ENCODE results near the gene CCSER2.
"Not testable (repeated sequence)": the region's sequence is repeated elsewhere in the genome, so short reads cannot be mapped to it uniquely, and the experiment has no call there.

CCSER2 gene

DNA sequence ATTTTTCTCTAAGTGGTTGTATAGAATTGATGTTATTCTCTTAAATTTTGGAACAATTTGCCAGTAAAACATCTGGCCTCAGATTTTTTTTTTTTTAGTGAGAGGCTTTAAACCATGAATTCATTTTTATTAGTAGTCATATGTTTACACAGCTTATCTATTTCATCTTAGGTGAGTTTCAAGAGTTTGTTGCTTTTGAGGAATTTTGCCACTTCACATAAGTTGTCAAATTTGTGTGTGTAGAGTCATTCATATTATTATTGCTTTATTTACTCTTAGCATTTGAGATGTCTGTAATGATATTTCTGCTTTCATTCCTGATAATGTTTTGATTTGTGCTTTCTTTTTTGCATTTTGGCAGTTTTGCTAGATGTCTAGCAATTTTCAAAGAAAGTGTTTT, 132.1 kb downstream of the CCSER2 start:
- no peak for DNase-seq

DNA sequence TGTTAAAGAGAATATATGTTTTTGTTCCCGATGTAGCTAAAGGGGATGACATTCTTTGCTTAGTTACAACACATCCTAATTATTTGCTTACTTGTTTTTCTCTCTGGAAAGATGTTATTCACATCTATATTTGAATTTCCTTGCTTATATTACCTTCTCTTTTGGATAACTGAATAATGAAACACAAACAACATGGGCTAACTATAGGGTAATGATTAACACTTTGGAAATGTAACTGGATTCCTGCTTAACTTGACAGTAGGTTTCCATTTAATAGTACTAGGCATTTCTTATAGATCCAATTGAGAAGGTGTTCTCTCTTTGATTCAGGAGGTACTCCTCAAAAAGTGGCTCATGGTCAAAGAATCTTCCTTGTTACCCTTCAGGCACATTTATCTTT, 141.1 kb downstream of the CCSER2 start:
- DNase-seq, result no peak

DNA sequence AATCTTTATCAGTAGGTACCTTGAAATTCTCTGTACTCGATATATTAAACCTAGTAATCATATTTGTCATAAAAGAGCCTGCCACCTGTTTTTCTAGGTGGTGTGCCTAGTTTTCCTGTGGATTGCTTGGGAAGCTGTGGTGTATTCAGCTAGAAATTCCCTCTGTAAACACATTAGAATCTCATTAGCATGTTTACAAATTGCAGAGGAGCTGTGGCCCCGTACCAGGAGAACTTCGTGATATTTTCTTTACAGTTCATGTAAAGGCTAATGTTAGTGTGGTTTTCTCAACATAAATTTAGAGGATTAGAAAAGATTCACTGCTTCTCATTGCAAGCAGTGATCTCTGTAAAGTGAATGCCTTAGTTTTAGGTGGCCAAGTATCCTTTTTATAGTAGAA, 144.7 kb downstream of the CCSER2 start:
- DNase-seq, result no peak

DNA sequence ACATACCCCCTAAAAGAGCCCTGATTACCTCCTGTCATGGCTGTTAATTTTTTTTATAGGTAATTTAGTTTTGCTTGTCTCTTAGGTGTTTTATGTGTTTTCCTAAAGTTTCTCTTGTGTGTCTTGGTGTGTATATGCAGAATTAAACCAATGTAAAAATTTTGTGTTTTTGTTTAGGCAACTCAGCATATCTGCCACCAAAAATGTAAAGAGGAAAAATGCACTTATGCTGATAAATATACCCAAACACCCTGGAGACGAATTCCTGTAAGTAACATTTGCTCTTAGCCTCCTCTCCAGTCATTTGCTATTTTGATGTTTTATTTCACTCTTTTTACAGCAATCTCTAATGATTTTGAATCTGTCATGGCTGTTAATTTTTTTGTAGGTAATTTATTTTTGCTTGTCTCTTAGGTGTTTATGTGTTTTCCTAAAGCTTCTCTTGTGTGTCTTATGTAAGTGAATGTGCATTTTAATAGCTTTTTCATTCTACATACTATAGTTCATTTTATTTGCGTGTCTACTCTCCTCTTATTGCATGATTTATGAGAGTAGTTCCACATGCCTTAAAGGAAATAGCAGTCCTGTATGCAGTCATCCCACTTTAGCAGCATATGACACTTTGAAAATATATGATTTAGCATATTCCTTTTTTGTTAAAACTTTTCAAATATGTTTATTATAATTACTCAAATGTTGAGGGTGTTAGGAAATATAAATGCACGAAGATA, 149.2 kb downstream of the CCSER2 start:
- no peak for DNase-seq

DNA sequence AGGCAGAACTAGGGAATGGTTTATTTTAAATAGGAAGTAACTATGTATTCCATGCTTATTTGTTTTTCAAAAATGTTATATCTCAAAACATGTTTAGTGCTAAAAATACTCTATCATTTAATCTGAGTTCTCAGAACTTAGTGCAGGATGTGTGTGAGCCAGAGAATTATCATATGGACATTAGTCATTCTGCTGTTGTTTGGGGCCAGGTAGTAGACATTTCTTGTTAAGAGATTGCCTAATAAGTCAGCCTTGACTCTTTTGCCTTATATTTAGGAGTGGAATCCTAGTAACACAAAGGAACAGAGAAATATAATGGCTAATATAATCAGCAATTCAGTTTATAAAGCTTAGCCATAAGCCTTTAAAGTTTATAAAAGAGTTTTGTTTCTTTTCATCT, 149.8 kb downstream of the CCSER2 start:
- DNase-seq, result no peak

DNA sequence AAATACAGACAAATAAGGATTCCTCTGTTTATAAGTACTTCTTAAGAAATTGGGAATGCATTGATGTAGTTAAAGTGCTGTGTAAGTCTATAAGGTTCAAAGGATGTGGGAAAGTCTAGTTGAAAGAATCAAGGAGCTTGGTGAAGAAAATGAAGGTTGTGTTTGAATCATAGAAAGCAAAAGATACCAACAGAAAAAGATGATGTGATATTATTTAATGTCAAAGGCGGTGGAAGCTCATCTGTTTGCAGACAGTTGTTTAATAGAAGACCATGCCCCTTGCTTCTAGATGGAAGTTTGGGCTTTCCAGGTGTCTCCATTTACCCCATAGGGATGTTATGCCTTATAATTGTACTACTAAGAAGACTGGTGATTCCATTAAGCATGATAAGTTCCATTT, 150.3 kb downstream of the CCSER2 start:
- no peak for DNase-seq

DNA sequence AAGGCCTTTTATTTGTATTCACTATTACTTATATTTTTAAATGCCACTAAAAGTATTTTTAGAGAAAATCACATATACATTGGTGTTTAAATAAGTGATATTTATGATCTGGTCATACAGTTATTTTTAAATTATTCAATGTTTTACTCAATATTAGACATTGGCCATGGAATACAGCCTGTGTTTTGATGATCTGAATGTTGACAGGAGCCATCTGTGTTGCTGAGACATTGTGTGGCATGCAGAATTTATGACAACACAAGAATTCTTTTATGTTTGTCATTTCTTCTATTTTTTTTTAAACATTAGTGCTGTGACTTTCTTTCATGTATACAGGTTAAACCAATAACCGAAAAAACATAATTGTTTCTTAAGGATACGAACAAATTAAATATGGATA, 156.2 kb downstream of the CCSER2 start:
- DNase-seq, result no peak

DNA sequence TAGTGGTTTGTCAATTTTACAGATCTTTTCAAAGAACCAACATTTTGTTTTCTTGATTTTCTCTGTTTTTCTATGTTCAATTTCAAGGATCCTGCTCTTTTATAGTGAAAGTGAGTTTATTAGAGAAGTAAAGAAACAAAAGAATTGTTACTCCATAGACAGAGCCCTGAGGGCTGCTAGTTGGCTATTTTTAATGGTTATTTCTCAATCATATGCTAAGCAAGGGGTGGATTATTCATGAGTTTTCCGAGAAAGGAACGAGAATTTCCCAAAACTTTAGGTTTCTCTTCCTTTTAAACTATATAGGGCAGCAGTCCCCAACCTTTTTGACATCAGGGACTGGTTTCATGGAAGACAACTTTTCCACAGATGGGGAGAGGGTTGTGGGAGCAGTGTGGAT, 165.0 kb downstream of the CCSER2 start:
- no peak for DNase-seq

DNA sequence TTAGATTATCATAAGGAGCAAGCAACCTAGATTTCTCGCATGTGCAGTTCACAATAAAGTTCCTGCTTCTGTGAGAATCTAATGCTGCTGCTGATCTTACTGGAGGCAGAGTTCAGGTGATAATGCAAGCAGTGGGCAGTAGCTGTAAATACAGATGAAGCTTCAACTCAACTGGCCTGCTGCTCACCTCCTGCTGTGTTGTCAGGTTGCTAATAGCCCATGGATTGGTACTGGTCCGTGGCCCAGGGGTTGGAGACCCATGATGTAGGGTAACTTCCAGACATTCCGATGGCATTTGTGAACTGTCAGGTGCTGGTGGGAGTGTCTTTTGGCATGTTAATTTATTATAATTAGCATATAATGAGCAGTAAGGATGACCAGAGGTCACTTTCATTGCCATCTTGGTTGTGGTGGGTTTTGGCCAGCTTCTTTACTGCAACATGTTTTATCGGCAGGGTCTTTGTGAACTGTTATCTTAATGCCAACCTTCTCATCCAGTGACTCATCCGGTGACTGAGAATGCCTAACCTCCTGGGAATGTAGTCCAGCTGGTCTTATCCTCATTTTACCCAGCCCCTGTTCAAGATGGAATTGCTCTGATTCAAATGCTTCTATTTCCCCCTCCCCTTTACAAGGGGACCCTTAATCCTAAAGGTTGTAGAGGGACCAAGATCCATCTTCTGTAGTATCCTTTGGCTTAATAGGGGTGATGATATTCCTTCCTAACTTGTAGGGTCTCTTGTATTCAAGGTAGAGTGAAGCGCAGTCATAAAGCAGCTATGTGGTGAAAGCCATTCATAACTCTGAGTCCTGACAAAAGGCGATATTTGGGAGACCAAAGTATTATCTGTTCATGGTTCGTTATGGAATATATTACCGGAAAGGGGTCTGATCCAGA, 165.8 kb downstream of the CCSER2 start:
- DNase-seq, result no peak

DNA sequence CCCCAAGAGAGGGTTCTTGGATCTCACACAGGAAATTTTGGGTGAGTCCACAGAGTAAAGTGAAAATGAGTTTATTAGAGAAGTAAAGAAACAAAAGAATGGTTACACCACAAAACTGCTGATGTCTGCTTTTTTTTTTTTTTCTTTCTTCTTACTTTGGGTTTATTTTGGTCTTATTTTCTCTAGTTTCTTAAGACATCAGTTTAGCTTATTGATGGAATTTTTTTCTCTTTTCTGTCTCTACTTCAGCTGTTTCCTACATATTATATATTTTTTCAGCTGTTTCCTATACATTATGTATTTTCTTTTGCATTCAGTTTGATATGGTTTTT, 166.4 kb downstream of the CCSER2 start:
- no peak for DNase-seq

DNA sequence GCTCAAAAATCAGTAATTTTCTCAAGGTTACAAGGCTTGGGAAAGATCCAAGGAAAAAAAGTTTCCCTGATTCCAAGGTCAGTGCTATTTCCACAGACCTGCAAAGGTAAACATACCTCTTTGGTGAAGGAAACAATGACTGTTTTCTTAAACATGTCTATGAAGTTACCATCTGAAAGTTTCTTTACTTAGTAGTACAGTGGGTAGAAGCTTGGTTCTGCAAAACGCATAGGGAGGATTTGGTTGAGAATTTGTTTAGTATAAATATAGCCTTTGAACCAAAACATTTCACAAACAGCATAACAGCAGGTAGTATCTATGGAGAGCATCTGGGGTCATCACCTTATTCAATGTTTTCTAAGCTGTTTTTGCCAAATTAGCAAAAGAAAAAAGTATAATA, 169.6 kb downstream of the CCSER2 start:
- DNase-seq, result no peak

DNA sequence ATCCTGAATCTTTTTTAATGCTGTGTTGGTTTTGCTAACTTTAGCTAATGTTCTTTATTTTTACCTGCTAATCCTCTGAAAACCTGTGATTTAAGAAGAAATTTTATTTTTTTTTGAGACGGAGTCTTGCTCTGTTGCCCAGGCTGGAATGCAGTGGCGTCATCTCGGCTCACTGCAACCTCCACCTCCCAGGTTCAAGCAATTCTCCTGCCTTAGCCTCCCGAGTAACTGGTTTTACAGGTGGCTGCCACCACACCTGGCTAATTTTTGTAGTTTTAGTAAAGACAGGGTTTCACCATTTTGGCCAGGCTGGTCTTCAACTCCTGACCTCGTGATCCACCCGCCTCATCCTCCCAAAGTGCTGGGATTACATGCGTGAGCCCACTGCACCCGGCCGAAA, 170.7 kb downstream of the CCSER2 start:
- not testable (repeated sequence) for DNase-seq

DNA sequence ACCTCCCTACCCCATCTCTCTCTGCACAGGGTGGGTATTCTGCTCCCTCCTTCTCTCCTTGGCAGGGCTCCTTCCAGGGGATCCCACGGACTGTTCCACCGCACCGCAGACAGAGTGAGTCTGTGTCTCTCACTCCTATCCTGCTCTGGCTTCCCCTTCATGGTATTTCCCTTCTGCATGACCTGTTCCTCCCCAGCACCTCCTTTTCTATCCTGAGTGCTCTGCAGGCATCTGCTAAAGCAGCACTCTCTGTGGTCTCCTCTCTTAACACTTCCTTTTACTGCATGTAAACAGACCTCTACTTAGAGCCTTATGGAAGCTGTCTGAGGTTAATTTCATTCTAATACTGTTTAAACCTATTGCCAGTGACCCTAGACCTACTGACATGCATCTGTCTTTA, 171.5 kb downstream of the CCSER2 start:
- DNase-seq, result no peak

DNA sequence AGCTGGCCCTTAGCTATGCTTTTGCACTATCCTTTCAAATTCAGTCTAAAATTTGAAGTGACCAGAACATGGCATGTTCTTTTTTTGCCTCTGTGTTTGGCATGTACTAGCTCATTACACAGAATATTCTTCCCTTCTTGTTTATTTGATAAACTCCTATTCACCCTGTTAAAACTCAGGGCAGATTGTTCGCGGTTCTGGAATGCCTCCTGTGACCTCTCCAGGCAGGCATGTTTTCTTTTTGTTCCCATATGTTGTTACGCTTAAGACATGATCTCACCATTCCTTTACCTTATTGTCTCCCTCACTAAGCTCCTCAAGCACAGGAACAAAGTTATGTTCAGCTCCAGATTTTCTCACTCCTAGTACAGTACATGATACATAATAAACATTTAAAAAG, 181.7 kb downstream of the CCSER2 start:
- no peak for DNase-seq

DNA sequence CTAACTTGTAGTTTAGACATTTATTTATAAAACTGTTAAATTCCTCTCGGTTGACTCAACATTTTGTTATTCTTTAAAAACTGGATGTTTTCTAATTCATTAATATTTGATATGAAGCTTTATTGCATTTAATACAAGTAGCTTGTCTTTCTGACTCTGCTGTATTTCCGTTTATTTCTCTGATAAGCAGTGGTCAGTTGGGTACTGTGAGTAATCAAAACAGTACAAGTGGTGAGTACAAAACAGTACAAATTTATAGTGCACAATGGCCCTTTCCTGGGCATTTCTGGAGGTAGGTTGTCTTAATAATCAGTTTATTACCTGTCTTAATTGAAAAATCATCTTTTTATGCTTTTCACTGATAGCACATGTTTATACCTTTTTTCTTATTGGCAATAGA, 182.7 kb downstream of the CCSER2 start:
- no peak for DNase-seq

DNA sequence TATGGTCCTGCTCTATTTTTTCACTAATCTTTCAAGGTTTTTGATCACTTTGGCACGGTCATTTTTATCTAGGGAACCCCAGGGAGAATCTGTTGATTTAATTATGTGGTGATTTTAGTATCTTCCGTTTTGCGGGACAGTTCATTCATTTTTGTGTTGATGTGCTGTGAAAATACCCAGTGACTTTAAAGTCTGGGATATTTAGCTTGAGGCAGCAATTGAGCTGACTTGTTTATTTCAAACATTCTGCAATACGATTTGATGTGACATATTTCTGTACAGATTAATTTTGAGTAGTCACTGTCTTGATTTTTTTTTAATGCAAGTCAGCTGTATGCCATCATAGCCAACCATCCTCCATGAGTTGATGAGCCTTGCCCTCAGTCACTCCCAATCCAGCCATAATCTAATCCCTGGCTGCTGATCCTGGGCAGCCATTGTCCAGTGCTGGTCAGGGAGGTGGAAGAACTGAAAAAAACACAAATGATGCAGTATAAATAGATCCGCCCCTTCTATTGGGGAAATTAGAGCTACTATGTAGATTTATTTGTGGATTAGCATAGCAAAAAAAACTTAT, 183.4 kb downstream of the CCSER2 start:
- no peak for DNase-seq

DNA sequence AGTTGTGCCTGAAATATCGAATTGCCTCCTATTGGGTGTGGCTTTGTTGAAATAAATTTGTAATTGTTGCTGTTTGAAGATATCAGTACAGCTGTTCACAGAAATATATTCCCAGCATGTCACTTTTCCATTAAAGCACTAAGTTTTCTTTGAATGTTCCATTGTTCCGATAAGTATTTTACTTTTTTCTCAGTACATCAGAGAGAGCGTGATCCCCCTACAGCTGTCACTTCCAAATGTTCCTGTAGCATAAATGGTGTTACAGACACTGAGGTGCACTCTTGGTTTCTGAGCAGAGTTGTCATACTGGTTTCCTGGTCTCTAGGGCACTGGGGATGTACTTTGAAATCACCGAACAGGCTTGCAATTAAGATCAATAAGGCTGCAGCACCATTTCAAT, 189.2 kb downstream of the CCSER2 start:
- DNase-seq, result no peak

DNA sequence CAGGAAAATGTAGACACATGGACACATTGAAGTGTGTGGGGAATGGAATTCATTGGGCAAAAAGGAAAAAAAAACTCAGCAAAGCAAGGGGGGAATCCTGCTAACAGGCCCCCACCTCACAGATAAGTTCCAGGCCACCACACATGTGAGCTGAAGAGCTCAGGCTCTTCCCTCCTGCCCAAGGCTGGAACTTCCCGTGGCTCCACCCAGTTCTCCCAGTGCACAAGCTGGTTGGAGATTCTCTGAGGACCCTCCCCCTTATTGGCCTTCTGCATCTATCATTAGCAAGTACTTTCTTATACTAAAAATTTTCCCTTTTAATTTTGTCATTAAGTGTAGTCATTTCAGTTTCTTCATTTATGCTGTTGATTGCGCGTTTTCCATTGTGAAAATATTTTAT, 190.8 kb downstream of the CCSER2 start:
- DNase-seq, result no peak

DNA sequence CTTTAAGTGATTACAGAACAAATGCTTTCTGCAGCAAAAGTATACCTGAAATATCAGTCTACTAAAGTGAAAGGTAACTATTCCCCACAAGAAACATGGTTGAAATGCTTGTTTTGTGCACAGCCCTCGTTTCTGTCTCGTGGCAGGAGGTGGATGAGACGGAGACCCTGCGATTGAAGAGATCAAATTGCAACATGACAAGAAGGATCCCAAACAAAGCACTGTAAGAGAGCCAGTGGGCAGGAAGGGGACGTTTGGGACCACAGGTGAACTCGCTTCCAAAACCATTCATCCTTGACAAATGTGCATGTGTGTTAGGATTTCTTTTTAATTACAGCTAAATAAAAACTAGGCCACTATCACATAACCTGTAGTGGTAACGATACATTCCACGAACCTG, 192.6 kb downstream of the CCSER2 start:
- DNase-seq, result no peak

DNA sequence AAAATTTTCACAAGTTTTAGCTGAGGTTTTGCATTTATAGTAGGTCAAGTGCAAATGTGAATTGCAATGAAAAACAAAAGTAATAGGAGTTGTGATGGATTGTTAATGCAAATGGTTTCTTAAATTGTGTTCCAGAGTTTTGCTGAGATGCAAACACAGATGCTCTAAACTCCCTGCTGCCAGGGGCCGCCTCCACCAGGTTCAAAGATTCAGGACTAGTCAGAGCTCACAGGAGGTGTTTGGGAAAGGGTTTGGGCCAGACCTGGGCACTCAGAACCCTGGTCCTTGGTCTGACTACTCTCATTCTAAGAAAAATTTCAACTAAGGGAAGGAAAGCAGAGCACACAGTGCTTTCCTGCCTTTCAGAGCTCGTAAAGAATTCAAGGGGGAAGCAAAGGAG, 193.1 kb downstream of the CCSER2 start:
- no peak for DNase-seq

DNA sequence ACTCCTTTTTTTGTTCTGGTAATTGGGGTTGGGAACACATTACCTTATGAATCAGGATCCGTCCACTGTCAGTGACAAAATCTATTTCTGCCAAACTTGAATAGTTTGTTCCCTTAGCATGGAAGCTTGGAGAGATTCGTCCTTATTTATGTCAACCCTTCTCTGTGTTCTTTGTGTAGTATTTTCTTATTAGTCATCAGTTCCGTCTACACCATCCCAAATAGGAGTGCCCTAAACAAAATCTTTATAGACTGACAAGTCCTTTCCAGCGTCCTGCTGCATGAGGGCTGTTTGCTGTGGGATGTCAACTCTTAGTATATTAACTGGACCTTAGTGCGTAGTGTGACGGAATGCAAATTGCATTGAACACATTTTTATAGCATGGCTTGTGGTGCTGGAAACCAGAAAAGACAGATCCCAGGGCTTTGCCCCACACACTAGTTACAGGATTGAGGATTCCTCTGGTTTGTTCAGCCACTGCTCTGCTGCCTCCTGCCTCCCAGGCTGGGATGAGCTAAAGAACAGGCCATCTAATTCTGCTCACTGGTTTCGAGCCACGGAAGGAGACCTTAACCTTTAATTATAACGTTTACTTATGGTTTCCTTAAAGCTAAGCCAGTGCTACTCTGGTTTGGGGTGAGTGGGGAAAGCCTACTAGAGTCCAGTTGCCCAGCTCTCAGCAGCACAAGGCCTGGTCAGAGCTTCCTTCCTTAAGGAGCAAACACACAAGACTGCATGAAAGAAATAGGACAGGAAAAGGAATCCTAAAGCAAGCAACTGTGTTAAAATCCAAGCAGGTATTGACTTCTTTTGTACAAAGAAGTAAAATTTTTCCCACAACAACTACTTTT, 194.4 kb downstream of the CCSER2 start:
- DNase-seq, result no peak

DNA sequence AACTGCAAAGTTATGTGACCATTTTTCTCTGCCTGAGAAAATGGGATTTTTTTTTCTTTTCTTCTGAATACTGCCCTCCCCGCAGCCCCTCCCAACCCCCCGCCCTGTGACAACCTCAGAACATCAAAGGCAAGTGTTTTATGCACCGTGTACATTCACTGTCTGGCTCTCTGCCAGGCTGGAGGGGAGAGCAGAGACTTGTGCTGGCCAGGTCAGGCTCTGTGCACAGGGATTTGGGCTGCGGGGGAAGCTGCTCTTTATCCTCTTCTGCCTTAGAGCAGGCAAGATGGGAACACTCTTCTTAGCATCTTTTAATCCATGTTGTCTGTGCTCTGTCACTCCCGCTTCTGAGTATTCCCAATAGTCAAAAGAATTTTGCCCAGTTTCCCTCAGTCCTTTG, 195.1 kb downstream of the CCSER2 start:
- no peak for DNase-seq

DNA sequence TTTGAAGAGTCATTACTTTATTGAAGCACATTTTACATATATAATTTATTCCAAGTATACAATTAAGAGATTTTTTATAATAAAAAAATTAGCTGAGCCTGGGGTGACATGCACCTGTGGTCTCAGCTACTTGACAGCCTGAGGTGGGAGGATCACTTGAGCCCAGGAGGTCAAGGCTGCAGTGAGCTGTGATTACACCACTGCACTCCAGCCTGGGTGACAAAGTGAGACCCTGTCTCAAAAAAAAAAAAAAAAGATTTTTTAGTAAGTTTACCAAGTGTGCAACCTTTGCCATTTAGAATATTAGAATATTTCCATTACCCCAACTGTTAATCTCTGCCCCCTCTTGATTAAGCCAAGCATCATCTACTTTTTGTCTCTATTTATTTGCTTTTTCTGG, 196.0 kb downstream of the CCSER2 start:
- DNase-seq, result no peak
